Stimulated activated CD4-positive, alpha-beta T cell treated with anti-CD3 and anti-CD28 coated beads, Interleukin-4, amount 100 ng/mL, for 48 hours (primary cell): ENCODE data around the gene PPP1R12C.
"Not testable (repeated sequence)": the region's sequence is repeated elsewhere in the genome, so short reads cannot be mapped to it uniquely, and the experiment has no call there.

Experiments used
- DNase-seq, 2 donors: peaks; one replicate each; pipeline ENCODE4 v3.0.0-alpha.2; 2020; ENCODE audit warnings: low read depth in 2 of 2

PPP1R12C gene

DNA sequence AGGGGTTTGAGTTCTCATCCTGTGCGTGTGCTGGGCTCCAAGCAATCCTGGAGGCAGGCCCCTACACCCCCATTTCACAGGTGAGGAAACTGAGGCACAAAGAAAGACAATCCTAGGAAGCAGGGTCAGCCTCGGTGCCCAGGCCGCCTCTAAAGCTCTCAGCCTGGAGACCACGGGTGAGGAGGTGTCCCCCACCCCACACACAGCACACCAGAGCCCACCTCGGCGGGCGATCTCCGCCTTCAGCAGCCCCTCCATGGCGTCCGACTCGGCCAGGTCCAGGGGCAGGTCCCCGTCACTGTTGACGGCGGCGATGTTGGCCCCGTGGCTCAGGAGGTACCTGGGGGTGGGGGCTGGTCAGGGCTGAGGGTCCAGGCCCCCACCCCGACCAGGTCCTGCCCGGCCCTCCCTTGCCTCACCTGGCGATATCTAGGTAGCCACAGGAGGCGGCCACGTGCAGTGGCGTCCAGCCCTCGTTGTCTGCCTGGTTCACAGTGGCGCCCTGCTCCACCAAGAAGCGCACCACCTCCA is 5.1 kb downstream of the PPP1R12C start:
- no peak for DNase-seq

DNA sequence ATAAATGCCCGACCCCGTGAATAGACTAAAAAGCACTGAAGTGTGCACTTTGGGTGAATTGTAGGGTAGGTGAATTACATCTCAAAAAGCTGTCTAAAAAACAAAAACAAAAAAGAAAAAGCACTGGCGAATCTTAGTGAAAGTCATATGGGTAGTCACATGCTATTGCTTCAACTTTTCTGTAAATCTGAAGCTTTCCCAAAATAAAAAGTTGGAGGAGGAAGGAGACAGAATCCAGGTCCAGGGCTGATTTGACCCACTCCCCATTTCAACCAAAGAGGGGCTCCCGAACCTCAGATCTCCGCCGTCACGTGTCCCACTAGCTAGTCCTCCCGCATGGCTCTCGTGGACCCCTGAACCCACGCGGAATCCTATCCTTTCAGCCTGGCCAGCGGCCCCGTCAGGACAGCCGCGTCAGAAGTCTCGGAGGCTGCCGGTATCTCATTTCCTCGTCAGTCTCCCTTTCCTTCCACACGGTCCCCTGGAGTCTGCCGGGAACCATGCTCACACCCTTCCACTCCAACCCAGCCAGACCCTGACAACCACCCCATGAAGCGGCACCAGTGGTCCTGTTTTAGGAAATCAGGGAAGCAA is 6.1 kb downstream of the PPP1R12C start:
- DNase-seq, result no peak

GRCh38 chr19:55109527-55110291 is 7.7 kb downstream of the PPP1R12C start:
- no peak for DNase-seq

GRCh38 chr19:55107252-55107651 is 10.2 kb downstream of the PPP1R12C start:
- DNase-seq, result not testable (repeated sequence)

- DNase-seq, result no peak
Observed at GRCh38 chr19:55106591-55106990, 10.8 kb downstream of the PPP1R12C start.

DNA sequence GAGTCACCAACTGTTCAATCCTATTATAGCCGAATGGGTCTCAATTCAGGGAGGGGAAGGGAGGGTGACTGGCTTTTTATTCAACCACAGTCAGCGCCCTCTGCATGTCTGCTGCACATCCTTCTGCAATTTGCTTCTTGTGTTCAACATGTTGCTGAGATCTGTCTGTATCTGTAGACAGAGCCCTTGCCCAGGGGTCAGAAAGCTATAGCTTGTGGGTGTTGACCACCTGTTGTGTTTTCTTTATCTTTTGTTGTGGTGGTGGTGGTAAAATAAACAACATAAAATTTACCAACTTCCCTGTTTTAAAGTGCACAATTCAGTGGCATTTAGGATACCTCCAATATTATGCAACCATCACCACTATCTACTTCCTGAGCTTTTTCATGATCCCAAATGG is 12.2 kb downstream of the PPP1R12C start:
- no peak for DNase-seq

GRCh38 chr19:55103190-55103589 is 14.2 kb downstream of the PPP1R12C start:
- DNase-seq, result no peak

GRCh38 chr19:55101261-55101660 is 16.2 kb downstream of the PPP1R12C start:
- no peak for DNase-seq

GRCh38 chr19:55099557-55100506 is 17.6 kb downstream of the PPP1R12C start:
- no peak for DNase-seq

- DNase-seq, result no peak
Observed at GRCh38 chr19:55098716-55099556, 18.5 kb downstream of the PPP1R12C start.

GRCh38 chr19:55097864-55098715 is 19.3 kb downstream of the PPP1R12C start:
- no peak for DNase-seq

GRCh38 chr19:55096061-55096701 is 21.3 kb downstream of the PPP1R12C start:
- DNase-seq, result no peak

GRCh38 chr19:55095260-55096060 is 22.0 kb downstream of the PPP1R12C start:
- no peak for DNase-seq

GRCh38 chr19:55094456-55095259 is 22.8 kb downstream of the PPP1R12C start:
- DNase-seq, result no peak

GRCh38 chr19:55092423-55093318 is 24.8 kb downstream of the PPP1R12C start:
- DNase-seq, result no peak

DNA sequence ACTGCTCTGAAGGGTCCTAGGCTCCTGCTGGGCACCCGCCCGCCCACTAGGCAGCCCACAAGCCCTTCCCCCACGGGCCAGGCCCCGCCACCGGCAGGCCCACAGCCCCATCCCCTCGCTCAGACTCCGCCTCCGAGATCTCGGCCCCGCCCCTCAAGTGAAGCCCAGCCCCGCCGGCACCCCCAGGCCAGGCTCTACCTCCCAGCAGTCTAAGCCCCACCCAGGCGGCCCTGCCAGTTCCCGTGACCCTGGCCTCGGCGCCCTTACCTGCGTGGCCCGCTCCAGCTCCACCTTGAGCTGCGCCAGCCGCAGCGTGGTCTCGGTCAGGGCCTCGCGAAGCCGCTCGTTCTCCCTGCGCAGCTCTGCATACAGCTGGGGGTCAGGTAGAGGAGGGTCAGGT is 25.5 kb downstream of the PPP1R12C start:
- DNase-seq, result no peak
